ENCODE measurements around the gene CTNNA3. TPM values are rescaled to one million over a fixed set of nuclear protein-coding genes. Genes with fewer than 3 reads are reported as not detected.

The CTNNA3 gene
- total and polyA plus RNA-seq, 2 of the 4 experiments (the other 2 are of a cell fraction), result 0.19 to 0.90 TPM

DNA sequence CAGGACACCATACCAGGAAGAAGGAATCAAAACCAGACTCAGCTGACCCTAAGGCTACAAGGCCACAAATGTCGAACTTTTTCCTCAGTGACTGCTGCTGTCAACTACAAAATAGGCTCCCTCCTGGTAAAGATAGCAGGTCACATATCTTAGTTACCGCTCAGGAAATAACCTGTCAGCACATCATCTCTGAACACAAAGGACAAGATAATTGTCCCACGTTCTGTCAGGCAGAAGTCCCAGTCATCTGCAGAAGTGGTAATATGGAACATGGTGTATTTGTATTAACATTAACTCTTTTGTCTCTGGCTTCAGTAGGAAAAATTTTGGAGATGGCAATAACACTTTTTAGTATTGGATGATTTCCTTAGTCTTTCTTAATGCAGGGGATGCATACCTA, 1400.4 kb downstream of the CTNNA3 start:
- dilution Hi-C loops (cut with HindIII; ENCODE audit: low sequenced_read_pairs, unreplicated experiment) (no loop called here), in situ Hi-C loops (cut with MboI; ENCODE audit: low sequenced_read_pairs) (no loop called here), intact Hi-C loops (cut with micrococcal nuclease) (no loop called here)
- H2BK120ac ChIP-seq (ENCODE audit: low read depth, low read length), result no peak overlapping the region
- no peaks in the 10 kb centered on the region for H3K36me3 ChIP-seq (ENCODE audit: control insufficient read depth, insufficient read depth, low read length)
- H2BK5ac ChIP-seq (ENCODE audit: low read depth, low read length, poor library complexity, severe bottlenecking), result no peak overlapping the region
- DNase-seq (no peak), ATAC-seq (ENCODE audit: low read depth) (no peak)
- H3K79me1 ChIP-seq (ENCODE audit: low read depth in 1 of 2, low read length in 2 of 2), result no peaks in the 10 kb centered on the region
- H3K9ac ChIP-seq (ENCODE audit: low read depth, low read length), result no peak overlapping the region
- no peak overlapping the region for H2BK15ac ChIP-seq (ENCODE audit: low read depth, low read length)
- no peak overlapping the region for H2AK5ac ChIP-seq (ENCODE audit: low read depth, low read length)
- H3K23ac ChIP-seq (ENCODE audit: low read depth, low read length), result no peak overlapping the region
- no peaks in the 10 kb centered on the region for H4K20me1 ChIP-seq (ENCODE audit: insufficient read depth, low read length)
- no peak overlapping the region for H4K91ac ChIP-seq (ENCODE audit: insufficient read depth, low read depth, low read length)
- no peak overlapping the region for H4K8ac ChIP-seq (ENCODE audit: low read depth in 2 of 2, low read length in 2 of 2)
- H3K4me3 ChIP-seq (ENCODE audit: insufficient read depth, low read depth, low read length), result no peak overlapping the region
- H2AFZ ChIP-seq (replicated peaks; ENCODE audit: low read length, poor library complexity), result no peak overlapping the region
- TF ChIP-seq CHD1 (IDR thresholded peaks at IDR 0.05; ENCODE audit: low read depth, low read length), result no peak
- no peak for TF ChIP-seq BHLHE40 (IDR thresholded peaks at IDR 0.05; ENCODE audit: low read depth, low read length)
- TF ChIP-seq RCOR1 (IDR thresholded peaks at IDR 0.05; ENCODE audit: insufficient replicate concordance, low read length), result no peak
- no peak for TF ChIP-seq SMC3 (IDR thresholded peaks at IDR 0.05; ENCODE audit: low read depth, low read length)
- TF ChIP-seq, protein P1, sequence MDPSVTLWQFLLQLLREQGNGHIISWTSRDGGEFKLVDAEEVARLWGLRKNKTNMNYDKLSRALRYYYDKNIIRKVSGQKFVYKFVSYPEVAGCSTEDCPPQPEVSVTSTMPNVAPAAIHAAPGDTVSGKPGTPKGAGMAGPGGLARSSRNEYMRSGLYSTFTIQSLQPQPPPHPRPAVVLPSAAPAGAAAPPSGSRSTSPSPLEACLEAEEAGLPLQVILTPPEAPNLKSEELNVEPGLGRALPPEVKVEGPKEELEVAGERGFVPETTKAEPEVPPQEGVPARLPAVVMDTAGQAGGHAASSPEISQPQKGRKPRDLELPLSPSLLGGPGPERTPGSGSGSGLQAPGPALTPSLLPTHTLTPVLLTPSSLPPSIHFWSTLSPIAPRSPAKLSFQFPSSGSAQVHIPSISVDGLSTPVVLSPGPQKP (IDR thresholded peaks at IDR 0.05; ENCODE audit: borderline replicate concordance, low read depth, low read length), result no peak
- no peak for TF ChIP-seq FOS (IDR thresholded peaks at IDR 0.05; ENCODE audit: low read depth, low read length)
- no peak overlapping the region for H3K14ac ChIP-seq (replicated peaks; ENCODE audit: low read depth, low read length)
- H3K18ac ChIP-seq (ENCODE audit: low read depth, low read length), result no peak overlapping the region
- no peak overlapping the region for H2AK9ac ChIP-seq (replicated peaks; ENCODE audit: low read depth, low read length, poor library complexity)
- WGBS, 2 experiments (ENCODE audit: extremely low coverage in 2 of 2, insufficient read length in 1 of 2), result 43% methylated on average over 1 of the region's 3 CpGs; no CpG with 5 or more reads in 1 of the 2 experiments
- no peak overlapping the region for H3K4me2 ChIP-seq (ENCODE audit: low read depth, low read length)
- H3K4me1 ChIP-seq (ENCODE audit: control insufficient read depth, insufficient read depth, low read length), result no peaks in the 10 kb centered on the region
- ChIA-PET CTCF (no interaction called here), POLR2A (ENCODE audit: unreplicated experiment) (no interaction called here)
- no peak overlapping the region for H4K5ac ChIP-seq (ENCODE audit: low read depth, low read length)
- no TSS peak for BruUV-seq (replicated peaks)
- no peaks in the 10 kb centered on the region for H3K9me3 ChIP-seq (ENCODE audit: control insufficient read depth, insufficient read depth, low read length)
- H3K4ac ChIP-seq (ENCODE audit: low read depth, low read length), result no peak overlapping the region
- H2BK20ac ChIP-seq (ENCODE audit: low read depth, low read length), result no peak overlapping the region
- H3K56ac ChIP-seq (ENCODE audit: extremely low read depth, insufficient read depth, low read length), result no peak overlapping the region
- no peak overlapping the region for H3K27ac ChIP-seq (ENCODE audit: insufficient read depth, low read length)
- no peaks in the 10 kb centered on the region for H3K9me1 ChIP-seq (ENCODE audit: insufficient read depth, low read length)
- no peaks in the 10 kb centered on the region for H3K27me3 ChIP-seq (ENCODE audit: control insufficient read depth, insufficient read depth, low read length)
